Naive B cell (primary cell): ENCODE data around the gene C15orf62. TPM values are rescaled to one million over a fixed set of nuclear protein-coding genes. Genes with fewer than 3 reads are reported as not detected.

Experiments
- ATAC-seq, 2 donors: fragments of 150-1000 bp; cut with Tn5 transposase; 2 replicates each; pipeline ENCODE4 v1.10.0; 2021; ENCODE audit warnings: low read depth in 2 of 2, mild to moderate bottlenecking in 2 of 2, moderate library complexity in 2 of 2
- DNase-seq: peaks from one replicate; pipeline ENCODE4 v3.0.0; 2022
- H3K27ac Mint-ChIP-seq, 6 donors: one replicate each; pipeline ENCODE4 v1.8.0; 2020 to 2022; ENCODE audit warnings: mild to moderate bottlenecking in 6 of 6, mixed read lengths in 6 of 6, moderate library complexity in 5 of 6, inconsistent platforms in 2 of 6
- H3K27me3 Mint-ChIP-seq, 3 donors: one replicate each; pipeline ENCODE4 v1.8.0; 2021 to 2022; ENCODE audit warnings: mixed read lengths in 3 of 3, mild to moderate bottlenecking in 1 of 3
- H3K36me3 Mint-ChIP-seq, 2 donors: one replicate each; pipeline ENCODE4 v1.8.0; 2020 to 2022; ENCODE audit warnings: mixed read lengths in 2 of 2, inconsistent platforms in 1 of 2, mild to moderate bottlenecking in 1 of 2
- H3K4me1 Mint-ChIP-seq, 3 donors: one replicate each; pipeline ENCODE4 v1.8.0; 2020 to 2022; ENCODE audit warnings: mixed read lengths in 3 of 3, inconsistent platforms in 1 of 3, mild to moderate bottlenecking in 1 of 3, moderate library complexity in 1 of 3
- H3K4me3 Mint-ChIP-seq, 8 donors: one replicate each; pipeline ENCODE4 v1.8.0; 2020 to 2022; ENCODE audit warnings: mild to moderate bottlenecking in 8 of 8, mixed read lengths in 8 of 8, moderate library complexity in 8 of 8, inconsistent platforms in 2 of 8
- H3K9me3 Mint-ChIP-seq, 7 donors: one replicate each; pipeline ENCODE4 v1.8.0; 2020 to 2022; ENCODE audit warnings: mixed read lengths in 7 of 7, mild to moderate bottlenecking in 5 of 7, inconsistent platforms in 2 of 7, moderate library complexity in 1 of 7
- polyA plus RNA-seq, 6 donors: library from polyadenylated mRNA; unstranded; fragments of 300-500 nt; fragmentation: Illumina TruSeq; gene quantifications; one replicate each; pipeline ENCODE4 v1.2.3, GENCODE V29; 2021; ENCODE audit warnings: low read depth in 6 of 6

Gene C15orf62
- polyA plus RNA-seq, 6 donors from 2014 or later = 0.20 to 1.1 (median 0.49) TPM; not detected in 2

DNA sequence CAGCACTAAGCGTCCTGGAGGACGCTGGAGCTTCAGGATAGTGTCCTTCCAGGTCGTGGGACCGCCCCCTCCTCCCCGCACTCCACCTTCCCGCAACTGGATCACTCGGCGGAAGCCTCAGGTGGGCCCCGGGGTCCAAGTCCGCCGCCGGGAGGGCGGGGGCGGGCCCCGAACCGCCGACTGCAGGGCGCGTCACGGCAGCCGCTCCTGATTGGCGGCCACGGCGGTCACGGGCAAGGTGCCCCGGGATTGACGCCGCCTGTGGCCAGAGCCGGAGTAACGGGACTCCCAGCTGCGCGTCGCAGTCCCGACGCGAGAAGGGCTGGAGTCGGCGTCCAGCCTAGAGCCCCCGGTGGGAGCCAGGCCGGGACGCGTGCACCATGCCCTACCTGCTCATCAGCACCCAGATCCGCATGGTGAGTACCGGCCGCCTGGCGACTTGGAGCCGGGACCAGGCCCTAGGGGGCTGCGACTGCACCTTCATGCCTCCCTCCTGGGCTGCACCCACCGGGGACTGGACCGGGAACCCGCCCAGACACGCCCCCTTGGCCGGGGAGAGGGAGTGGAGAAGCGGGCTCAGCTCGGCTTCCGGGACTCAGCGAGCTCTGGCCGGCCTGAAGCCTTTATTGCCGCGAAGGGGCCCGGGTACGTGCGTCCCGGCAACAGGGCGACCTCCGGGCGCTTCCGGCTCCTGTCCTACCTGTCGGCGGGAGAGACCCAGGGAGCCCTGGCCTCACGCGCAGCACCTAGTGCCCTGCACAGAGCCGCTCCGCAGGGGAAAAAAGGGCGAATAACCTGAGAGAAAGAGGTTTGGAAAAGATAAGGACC, 5.8 kb upstream of the C15orf62 start, which contains the start of gene GCHFR:
TSS of gene GCHFR (plus strand) at position 268 of the 828 bp plus-strand sequence. CDS start at position 381, 113 bp downstream.
- DNase-seq (peak; percentile 57), ATAC-seq (peak; percentile 71)
- Mint-ChIP-seq H3K4me3 (peak within 1 kb of the TSS; percentile 82 to 95 (median 91)), H3K9me3 (no peaks in the 10 kb centered on the region), H3K36me3 (no peaks in the 10 kb centered on the region), H3K27me3 (no peaks in the 10 kb centered on the region), H3K27ac (peak within 1 kb of the TSS in 4 of 6 donors; percentile 33 to 90 (median 84)), H3K4me1 (peaks cover 24 to 39% (median 32%) of the 10 kb centered on the region in 3 donors)

DNA sequence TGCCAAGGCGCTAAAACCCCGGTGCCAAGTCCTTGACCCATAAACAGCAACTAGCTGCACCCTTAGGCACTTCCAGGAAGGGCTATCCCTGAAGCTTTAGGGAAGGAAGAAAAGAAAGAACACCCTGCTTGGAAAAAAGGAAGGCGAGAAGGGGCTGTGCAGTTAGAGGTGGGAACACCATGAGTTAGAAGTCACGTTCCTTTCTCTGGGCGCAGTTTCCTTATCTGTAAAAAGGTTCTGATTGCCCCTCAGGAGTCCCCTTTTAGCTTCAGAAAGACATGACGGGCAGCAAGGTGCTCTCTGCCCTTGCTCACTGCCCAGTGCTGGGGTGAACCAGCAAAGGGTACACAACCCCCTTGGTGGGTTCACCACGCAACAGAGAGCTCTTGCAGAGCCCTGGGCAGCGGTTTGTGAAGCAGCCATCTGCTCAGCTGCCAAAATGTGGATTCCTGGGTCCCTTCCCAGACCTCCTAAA, 5.1 kb upstream of the C15orf62 start:
- peaks cover 31 to 45% (median 38%) of the 10 kb centered on the region in 3 donors for H3K4me1 Mint-ChIP-seq
- H3K36me3 Mint-ChIP-seq = no peaks in the 10 kb centered on the region
- H3K4me3 Mint-ChIP-seq = peak overlapping the region; percentile 82 to 95 (median 91)
- no peaks in the 10 kb centered on the region for H3K9me3 Mint-ChIP-seq
- ATAC-seq = no peak
- DNase-seq = no peak
- peak overlapping the region in 2 of 6 donors; percentile 33 to 68 for H3K27ac Mint-ChIP-seq
- no peaks in the 10 kb centered on the region for H3K27me3 Mint-ChIP-seq

DNA sequence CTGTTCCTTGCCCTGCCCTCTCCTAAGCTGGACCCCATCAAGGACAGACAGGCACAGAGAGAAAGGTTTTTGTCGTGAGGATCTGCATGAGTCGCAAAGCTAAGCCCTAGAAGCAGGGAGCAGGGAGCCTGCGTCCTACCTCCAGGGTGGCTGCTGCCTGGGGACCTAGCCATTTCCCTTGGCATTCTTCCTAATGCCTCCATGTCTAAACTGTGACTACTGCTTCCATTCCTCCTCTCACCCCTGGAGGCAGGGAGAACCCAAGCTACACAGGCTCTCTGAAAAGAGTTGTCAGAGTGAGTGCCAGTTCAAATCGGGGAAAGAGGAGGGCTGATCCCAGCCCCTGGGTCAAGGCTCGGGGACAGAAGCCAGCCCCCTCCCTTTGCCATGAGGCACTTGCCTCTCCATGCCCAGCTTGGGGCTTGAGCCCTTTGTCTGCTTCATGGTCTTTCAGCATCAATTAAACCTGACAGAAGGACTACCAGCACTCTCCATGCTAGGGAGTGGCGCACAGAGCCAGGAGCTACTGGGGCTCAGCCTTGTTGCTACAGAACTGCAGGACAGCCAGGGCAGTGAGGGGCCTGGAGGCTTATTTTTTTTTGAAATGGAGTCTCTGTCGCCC, 3.5 kb upstream of the C15orf62 start:
- DNase-seq = no peak

DNA sequence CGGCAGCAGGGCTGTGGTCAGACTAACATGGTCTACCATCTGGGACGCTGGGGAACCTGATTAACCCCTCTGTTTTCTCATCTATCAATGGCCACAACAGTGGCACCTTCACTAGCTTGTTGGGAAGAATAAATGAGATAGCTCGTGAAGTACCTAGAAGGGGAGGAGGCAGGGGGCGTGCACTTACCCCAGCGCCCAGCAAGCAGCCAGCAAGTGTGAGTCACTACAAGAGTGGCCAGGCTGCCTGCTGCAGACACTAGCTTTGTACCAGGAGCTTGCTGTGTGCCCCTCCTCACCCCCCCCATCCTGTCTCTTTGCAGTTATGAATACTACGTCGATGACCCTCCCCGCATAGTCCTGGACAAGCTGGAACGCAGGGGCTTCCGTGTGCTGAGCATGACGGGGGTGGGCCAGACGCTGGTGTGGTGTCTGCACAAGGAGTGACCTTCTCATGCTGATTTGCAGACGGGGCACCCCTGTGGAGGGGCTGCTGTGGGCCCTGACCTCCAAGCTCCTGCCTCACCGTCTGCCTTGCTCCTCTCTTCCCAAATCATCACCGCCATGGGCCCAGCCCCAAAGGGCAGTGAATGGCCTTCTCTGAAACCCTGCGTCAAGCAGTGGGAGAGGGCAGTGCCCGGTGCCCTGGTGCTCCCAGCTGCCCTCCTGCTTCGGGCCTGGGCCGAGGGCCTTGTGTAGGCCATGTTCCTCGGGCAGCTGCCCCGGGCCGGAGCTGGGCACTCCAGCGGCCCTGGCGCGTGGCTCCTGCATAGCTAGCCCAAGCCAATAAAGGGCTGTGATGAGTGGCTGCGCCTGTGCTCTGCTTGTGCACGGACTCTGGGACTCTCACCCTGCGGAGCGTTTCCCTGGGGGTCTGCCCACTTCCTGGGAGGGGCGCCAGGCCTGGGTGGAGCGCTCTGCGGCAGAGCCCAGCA, 2.6 kb upstream of the C15orf62 start:
- H3K9me3 Mint-ChIP-seq = no peaks in the 10 kb centered on the region
- DNase-seq = no peak
- no peak for ATAC-seq
- H3K27me3 Mint-ChIP-seq = no peaks in the 10 kb centered on the region
- peak overlapping the region in 1 of 6 donors; percentile 67 for H3K27ac Mint-ChIP-seq
- H3K4me3 Mint-ChIP-seq = peak overlapping the region in 2 of 8 donors; percentile 32 to 51
- H3K4me1 Mint-ChIP-seq = peaks cover 53 to 67% (median 62%) of the 10 kb centered on the region in 3 donors
- no peaks in the 10 kb centered on the region for H3K36me3 Mint-ChIP-seq

More for the DNA sequence above, 3.5 kb upstream of the C15orf62 start:
- ATAC-seq = no peak
- Mint-ChIP-seq H3K27ac (peak overlapping the region in 1 of 6 donors; percentile 49), H3K4me3 (peak overlapping the region in 5 of 8 donors; percentile 28 to 84 (median 50)), H3K9me3 (no peaks in the 10 kb centered on the region), H3K4me1 (peaks cover 47 to 59% (median 55%) of the 10 kb centered on the region in 3 donors), H3K36me3 (no peaks in the 10 kb centered on the region), H3K27me3 (no peaks in the 10 kb centered on the region)

DNA sequence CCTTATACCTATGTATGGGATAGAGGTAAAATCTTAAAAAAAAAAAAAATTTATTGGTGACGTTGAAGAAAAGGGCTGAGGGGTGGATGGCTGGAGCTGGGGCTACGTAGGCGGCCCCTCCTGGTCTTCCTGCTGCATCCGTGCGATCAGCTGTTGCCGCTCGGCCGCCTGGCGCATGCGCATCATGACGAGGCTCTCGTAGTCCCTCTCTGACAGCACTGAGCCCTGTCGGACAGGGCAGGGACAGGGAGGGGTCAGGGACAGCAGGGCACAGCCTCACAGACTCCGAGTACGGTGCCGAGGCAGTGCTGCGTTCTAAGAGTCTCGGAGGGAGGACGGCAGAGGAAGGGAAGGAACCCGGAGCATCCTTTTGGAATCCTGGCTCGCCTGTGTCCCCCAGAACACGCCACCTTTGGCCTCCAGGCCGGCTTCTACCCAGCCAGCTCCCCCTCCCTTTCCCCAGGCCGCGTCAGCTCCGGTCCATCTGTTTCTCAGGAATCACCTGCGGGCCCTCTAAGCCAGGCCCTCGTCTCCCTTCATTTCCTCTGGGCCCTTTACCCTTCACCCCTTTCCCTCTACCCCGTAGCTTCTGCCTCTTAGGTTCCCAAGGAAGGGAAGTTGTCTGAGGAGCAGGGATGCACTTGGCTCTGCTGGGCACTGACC, 1.8 kb upstream of the C15orf62 start:
- ATAC-seq (no peak), DNase-seq (no peak)
- Mint-ChIP-seq H3K36me3 (no peaks in the 10 kb centered on the region), H3K27me3 (no peaks in the 10 kb centered on the region), H3K27ac (peak overlapping the region in 4 of 6 donors; percentile 32 to 94 (median 86)), H3K9me3 (no peaks in the 10 kb centered on the region), H3K4me1 (peaks cover 56 to 70% (median 70%) of the 10 kb centered on the region in 3 donors), H3K4me3 (peak overlapping the region in 4 of 8 donors; percentile 35 to 93 (median 88))

DNA sequence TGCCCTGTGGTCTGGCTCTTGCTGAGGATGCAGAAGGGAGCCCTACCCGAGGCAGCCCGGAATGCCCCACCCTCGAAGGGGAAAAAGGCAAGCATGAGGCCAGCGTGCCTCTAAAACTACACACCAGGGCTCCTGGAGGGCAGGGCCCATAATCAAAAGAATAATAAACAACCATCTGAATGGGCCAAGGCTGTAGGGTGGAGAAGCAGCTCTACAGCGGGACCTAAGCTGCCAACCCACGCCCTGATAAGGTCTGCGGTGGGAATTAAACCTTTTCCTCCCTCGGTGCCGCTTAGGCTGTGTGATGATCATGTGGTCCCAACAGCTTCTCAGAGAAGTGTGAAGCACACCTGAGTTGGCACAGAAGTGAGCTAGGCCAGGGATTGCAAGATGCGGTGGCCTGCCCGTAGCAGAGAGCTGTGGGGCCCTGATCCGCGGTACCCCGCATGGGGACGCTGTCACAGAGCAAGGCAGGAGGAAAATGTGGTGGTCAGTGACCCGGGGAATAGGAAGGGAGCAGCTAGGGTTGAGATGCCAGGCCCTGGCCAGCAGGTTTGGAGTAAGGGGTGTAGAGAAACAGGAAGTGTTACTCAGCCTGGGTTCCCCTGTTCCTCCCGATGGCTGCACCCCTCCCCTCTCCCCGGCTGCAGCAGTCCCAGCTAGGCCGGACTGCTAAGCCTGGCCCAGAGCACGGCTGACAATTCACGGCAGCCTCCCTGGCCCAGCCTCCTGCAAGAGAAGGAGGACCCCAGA, 1.1 kb upstream of the C15orf62 start:
- peak; percentile 34 to 35 for ATAC-seq

DNA sequence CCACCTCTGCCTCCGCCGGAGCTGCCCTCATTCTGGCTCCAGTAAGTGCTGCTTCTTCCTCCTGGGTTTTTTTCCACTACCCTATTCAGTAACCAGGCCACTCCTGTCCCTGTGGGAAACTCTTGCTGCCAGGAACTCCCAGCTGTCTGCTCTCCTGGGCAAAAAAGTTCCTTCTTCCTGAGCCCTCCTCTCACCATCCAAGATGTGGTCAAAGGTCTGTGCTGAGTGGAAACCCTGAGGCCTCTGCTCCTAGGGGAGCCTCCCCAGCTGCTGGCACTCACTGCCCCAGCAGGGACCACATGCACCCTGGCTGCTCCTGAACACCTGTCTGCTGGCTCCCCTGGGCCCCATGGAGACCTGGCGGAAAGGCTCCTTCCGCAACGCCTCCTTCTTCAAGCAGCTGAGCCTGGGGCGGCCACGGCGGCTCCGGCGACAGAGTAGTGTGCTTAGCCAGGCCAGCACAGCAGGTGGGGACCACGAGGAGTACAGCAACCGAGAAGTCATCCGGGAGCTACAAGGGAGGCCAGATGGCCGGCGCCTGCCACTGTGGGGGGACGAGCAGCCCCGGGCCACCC, 454 bp downstream of the C15orf62 start:
- Mint-ChIP-seq H3K4me1 (peaks cover 43 to 60% (median 56%) of the 10 kb centered on the region in 3 donors), H3K27me3 (no peaks in the 10 kb centered on the region), H3K4me3 (peak overlapping the region; percentile 75 to 93 (median 88)), H3K27ac (peak overlapping the region; percentile 91 to 98 (median 95)), H3K36me3 (peaks cover 6 to 12% of the 10 kb centered on the region in 2 donors), H3K9me3 (no peaks in the 10 kb centered on the region)
- DNase-seq (peak; percentile 37), ATAC-seq (peak in 1 of 2 donors; percentile 5)

More for the DNA sequence above, 1.1 kb upstream of the C15orf62 start:
- Mint-ChIP-seq H3K4me3 (peak overlapping the region; percentile 75 to 93 (median 88)), H3K4me1 (peaks cover 49 to 70% (median 66%) of the 10 kb centered on the region in 3 donors), H3K9me3 (no peaks in the 10 kb centered on the region), H3K27me3 (no peaks in the 10 kb centered on the region), H3K27ac (peak overlapping the region; percentile 81 to 97 (median 92)), H3K36me3 (no peaks in the 10 kb centered on the region)
- peak; percentile 42 for DNase-seq

DNA sequence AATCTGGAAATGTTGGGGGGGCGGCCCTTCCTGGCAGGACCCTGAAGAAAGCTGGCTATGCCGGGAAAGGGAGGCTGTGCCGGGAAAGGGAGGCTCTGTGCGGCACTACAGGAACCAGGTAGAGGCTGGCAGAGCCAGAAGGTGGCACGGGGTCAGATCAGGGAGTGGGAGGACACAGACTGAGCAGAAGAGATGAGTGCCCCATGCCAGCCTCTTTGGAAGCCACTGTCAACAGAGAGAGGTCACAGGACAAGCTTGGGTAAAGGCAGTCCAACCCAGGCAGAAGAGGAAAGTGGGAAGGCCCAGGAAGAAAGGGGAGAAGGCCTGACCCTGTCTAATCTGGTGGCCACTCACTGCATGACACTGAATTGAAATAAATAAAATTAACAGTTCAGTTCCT, 1.5 kb downstream of the C15orf62 start:
- Mint-ChIP-seq H3K4me3 (peak overlapping the region in 1 of 8 donors; percentile 15), H3K9me3 (no peaks in the 10 kb centered on the region), H3K36me3 (peaks cover 6 to 15% of the 10 kb centered on the region in 2 donors), H3K27ac (peak overlapping the region in 5 of 6 donors; percentile 53 to 94 (median 76)), H3K27me3 (no peaks in the 10 kb centered on the region), H3K4me1 (peaks cover 41 to 55% (median 52%) of the 10 kb centered on the region in 3 donors)
- ATAC-seq (no peak), DNase-seq (no peak)

DNA sequence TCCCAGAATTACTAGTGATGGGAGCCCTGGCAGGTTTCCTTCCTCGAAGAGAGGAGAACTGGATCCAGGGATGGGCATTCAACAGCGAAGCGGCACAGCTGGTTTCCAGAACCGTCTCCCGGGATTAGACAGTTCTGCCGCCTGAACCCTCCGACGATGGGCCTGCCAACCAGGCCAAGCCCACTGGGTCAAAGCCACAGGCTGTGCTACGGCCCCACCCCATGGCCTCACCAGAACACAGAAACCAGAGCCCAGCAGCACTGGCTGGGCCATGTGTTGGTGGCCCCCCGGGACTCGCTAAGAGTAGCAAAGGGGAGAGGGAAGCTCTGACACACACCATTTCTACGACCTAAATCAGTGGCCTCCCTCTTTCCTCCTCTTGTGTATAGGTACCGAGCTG, 2.2 kb downstream of the C15orf62 start:
- Mint-ChIP-seq H3K27ac (peak overlapping the region in 3 of 6 donors; percentile 34 to 77 (median 60)), H3K27me3 (no peaks in the 10 kb centered on the region), H3K4me3 (no peak overlapping the region), H3K36me3 (peaks cover 10 to 22% of the 10 kb centered on the region in 2 donors), H3K9me3 (no peaks in the 10 kb centered on the region), H3K4me1 (peaks cover 44 to 55% (median 52%) of the 10 kb centered on the region in 3 donors)
- DNase-seq (no peak), ATAC-seq (no peak)

DNA sequence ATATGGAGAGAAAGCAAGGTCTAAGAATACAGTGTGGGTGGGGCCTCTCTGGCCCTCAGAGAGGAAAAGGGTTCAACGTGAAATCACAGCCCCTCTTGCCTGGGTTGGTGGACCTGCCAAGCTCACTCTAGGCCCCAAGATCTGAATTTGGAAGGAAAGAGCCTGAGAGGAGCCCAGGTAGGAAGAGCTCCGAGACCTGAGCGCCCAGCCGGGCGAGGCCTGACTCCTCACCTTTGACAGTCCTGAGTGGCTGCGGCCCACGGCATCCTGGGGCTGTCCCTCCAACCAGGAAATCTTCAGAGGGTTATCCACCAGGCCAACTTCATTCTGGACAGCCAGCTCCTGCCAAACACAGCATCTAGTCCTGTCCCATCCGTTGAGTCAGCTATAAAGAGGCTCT, 3.7 kb downstream of the C15orf62 start:
- no peaks in the 10 kb centered on the region for H3K27me3 Mint-ChIP-seq
- H3K9me3 Mint-ChIP-seq = no peaks in the 10 kb centered on the region

DNA sequence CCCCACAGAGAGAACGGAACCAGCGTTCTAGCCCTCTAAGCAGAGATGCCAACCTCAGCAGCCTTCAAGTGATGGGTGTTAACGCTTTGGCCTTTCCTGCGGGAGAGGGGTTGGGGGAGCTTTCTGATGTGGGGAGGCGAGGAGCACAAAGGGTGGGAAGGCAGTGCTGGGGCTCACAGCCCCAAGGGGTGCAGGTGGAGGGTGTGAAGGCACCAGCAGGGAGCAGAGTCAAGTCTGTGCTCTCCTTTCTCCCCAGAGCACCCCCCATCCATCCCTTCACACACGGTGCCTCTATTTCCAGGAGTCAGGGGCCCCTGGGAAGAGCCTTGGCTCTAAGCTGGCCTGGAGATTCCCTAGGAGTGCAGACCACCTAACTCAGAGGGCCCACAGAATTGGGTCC, 4.1 kb downstream of the C15orf62 start:
- H3K4me1 Mint-ChIP-seq = peaks cover 36 to 45% (median 40%) of the 10 kb centered on the region in 3 donors
- ATAC-seq = no peak
- DNase-seq = no peak
- no peaks in the 10 kb centered on the region for H3K9me3 Mint-ChIP-seq
- no peak overlapping the region for H3K4me3 Mint-ChIP-seq
- H3K36me3 Mint-ChIP-seq = peaks cover 10 to 22% of the 10 kb centered on the region in 2 donors
- no peak overlapping the region for H3K27ac Mint-ChIP-seq
- H3K27me3 Mint-ChIP-seq = no peaks in the 10 kb centered on the region

More for the DNA sequence above, 3.7 kb downstream of the C15orf62 start:
- DNase-seq (no peak), ATAC-seq (no peak)
- peaks cover 40 to 49% (median 44%) of the 10 kb centered on the region in 3 donors for H3K4me1 Mint-ChIP-seq
- H3K36me3 Mint-ChIP-seq = peaks cover 10 to 22% of the 10 kb centered on the region in 2 donors
- H3K4me3 Mint-ChIP-seq = peak overlapping the region in 1 of 8 donors; percentile 73
- H3K27ac Mint-ChIP-seq = peak overlapping the region in 4 of 6 donors; percentile 11 to 90 (median 26)
